ENCODE data around the gene WBP1L. TPM values are rescaled to one million over a fixed set of nuclear protein-coding genes. Genes with fewer than 3 reads are reported as not detected.
A peak's percentile ranks its signal among the peaks of the same experiment; 100 is the strongest.
"Not testable (repeated sequence)": the region's sequence is repeated elsewhere in the genome, so short reads cannot be mapped to it uniquely, and the experiment has no call there.

WBP1L gene
- total RNA-seq, 2 experiments from 2014 or later = 23.9 to 24.6 TPM

DNA sequence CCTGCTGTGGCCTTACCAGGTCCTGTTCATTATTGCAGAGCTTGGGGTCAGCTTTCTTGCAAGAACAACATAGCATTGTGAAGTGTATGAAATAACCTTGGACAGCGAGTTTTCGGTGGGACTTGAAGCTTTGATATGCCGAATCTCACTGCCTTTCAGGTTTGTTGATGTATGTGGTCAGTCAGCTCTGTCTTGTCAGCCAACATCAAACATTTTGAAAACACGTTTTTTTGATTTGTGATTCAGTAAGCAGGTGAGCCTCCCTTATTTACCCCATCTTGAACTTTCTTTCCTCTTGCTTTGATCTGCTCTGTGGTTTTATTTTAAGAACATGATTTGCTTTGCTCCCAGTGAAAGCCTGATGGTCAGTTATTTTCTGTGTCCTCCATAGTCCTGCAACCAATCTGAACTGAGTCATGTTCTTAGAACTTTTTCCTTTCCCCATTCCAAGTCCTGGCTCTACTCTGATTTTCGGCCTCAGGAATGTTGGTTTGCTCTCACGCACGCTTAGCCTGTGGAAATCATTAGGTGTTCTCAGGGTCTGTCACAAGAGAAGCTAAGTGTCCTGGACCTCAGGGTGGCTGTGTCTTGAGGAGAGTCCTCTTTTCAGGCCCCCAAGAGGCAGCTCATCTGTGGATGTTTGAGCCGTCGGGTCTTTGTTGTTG, 8.7 kb downstream of the WBP1L start:
- no peak overlapping the region for H3K4me3 Mint-ChIP-seq
- no peak overlapping the region for H3K27ac Mint-ChIP-seq
- ATAC-seq (no peak), DNase-seq (no peak)
- H3K36me3 Mint-ChIP-seq = peaks cover 9% of the 10 kb centered on the region
- no peaks in the 10 kb centered on the region for H3K9me3 Mint-ChIP-seq (ENCODE audit: low read depth)
- CTCF ChIA-PET = interaction anchor here (1.0 to 2.4 kb wide), 5 partner anchors 8 to 149 kb away, joined by 3 to 13 read pairs (median 3); partner anchors contain the start of gene WBP1L
- H3K27me3 Mint-ChIP-seq = no peaks in the 10 kb centered on the region
- peaks cover 27% of the 10 kb centered on the region for H3K4me1 Mint-ChIP-seq

DNA sequence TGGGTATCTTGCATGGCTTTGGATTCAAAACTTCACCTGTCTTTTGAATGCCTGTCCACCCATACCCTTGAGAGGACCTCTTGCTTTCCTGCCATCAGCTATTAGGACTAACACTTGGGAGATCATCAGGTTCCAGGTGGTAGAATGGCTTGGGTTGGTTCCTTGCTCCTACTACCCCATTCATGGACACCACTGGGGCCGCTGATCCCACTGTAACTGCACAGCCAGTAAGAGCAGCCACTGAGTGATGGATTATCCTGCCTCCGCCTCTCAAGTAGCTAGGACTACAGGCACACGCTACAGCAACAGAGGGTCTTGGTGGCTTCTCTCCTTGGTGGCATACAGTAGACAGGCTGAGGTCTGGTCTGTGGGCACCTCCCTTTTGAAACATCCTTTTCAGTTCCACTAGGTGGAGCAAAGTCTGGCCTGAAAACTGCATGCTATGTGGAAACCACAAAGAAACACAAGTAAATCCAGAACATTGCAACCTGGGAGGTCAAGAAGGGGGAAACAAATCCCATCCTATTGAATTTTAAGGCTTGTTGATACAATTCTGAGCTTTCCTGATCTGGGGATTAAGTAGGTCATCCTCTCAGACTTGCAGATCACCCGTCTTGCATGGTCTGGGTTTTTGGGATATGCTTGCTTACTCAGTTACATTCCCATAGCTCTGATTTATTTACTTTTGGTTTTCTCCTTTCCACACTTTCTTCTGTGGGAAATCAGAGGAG, 9.4 kb downstream of the WBP1L start:
- Mint-ChIP-seq H3K4me1 (peaks cover 27% of the 10 kb centered on the region), H3K36me3 (peaks cover 9% of the 10 kb centered on the region), H3K9me3 (ENCODE audit: low read depth) (no peaks in the 10 kb centered on the region), H3K4me3 (no peak overlapping the region), H3K27me3 (no peaks in the 10 kb centered on the region), H3K27ac (no peak overlapping the region)
- CTCF ChIA-PET = interaction anchor here (0.8 to 2.4 kb wide), 8 partner anchors 9 to 559 kb away, joined by 3 to 13 read pairs (median 4); partner anchors contain the start of gene WBP1L
- DNase-seq (no peak), ATAC-seq (peak; percentile 53)

DNA sequence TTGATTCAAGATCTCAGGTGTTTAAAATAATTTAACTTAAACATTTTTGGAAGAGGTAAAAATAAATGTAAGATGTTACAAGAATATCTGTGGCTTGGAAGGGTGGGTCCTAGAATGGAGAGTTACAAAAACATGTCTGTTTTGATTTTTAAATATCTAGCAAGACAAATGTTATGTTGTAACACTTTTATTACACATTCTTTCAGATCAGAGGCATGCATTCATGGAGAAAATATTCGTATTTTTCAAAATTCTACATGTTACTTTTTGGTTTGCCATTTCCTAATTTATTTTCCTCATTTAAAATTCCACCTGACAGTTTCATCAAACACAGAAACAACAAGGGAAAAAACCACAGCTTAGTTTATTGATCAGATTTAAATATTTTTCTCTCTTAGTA, 10.0 kb downstream of the WBP1L start:
- Mint-ChIP-seq H3K4me1 (peaks cover 25% of the 10 kb centered on the region), H3K36me3 (peaks cover 9% of the 10 kb centered on the region), H3K27ac (no peak overlapping the region), H3K27me3 (no peaks in the 10 kb centered on the region), H3K9me3 (ENCODE audit: low read depth) (no peaks in the 10 kb centered on the region), H3K4me3 (no peak overlapping the region)
- DNase-seq (no peak), ATAC-seq (no peak)
- CTCF ChIA-PET = interaction anchor here (0.7 to 2.4 kb wide), 8 partner anchors 10 to 559 kb away, joined by 3 to 13 read pairs (median 4); partner anchors contain the start of gene WBP1L

DNA sequence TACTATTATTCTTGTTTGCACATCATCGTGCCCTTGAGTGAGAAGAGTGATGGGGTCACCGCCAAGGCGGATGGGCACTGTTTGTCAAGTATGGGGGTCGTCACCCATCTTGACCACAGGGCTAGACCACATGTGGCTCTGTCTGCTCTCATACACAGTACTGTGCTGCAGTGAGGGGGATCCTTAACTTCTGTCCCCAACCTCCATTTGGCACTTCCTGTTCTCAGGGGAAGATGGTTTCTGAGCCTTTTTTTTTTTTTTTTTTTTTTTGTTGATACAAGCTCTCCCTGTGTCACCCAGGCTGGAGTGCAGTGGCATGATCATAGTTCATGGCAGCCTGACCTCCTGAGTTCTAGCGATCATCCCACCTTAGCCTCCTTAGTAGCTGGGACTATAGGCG, 13.6 kb downstream of the WBP1L start:
- H3K36me3 Mint-ChIP-seq = peaks cover 9% of the 10 kb centered on the region
- CTCF ChIA-PET = no interaction called here
- DNase-seq (no peak), ATAC-seq (no peak)
- H3K4me1 Mint-ChIP-seq = peaks cover 18% of the 10 kb centered on the region
- no peak overlapping the region for H3K27ac Mint-ChIP-seq
- H3K4me3 Mint-ChIP-seq = no peak overlapping the region
- no peaks in the 10 kb centered on the region for H3K9me3 Mint-ChIP-seq (ENCODE audit: low read depth)
- H3K27me3 Mint-ChIP-seq = no peaks in the 10 kb centered on the region

DNA sequence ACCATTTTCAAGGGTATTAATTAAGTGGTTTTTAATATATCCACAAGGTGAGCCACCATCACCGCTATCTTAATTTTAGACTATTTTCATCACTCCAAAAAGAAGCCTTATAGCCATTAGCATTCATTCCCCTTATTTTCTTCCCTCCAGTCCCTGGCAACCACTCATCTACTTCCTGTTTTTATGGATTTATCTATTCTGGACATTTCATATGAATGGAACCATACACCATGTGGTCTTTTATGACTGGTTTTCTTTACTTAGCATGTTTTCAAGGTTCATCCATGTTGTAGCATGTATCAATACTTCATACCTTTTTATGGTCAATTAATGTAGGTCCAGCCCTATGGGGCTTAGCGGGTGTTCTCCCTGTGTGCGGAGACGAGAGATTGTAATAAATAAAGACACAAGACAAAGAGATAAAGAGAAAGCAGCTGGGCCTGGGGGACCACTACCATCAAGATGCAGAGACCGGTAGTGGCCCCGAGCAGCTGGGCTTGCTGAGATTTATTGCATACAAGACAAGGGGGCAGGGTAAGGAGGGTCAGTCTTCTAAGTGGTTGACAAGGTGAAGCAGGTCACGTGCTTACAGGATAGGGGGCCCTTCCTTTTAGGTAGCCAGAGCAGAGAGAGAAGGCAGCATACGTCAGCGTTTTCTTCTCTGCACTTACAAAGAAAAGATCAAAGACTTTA, 14.6 kb downstream of the WBP1L start:
- ATAC-seq = no peak
- Mint-ChIP-seq H3K4me3 (no peak overlapping the region), H3K4me1 (peaks cover 7% of the 10 kb centered on the region), H3K27me3 (no peaks in the 10 kb centered on the region), H3K36me3 (peaks cover 17% of the 10 kb centered on the region), H3K9me3 (ENCODE audit: low read depth) (no peaks in the 10 kb centered on the region), H3K27ac (no peak overlapping the region)
- no peak for DNase-seq
- CTCF ChIA-PET = no interaction called here

DNA sequence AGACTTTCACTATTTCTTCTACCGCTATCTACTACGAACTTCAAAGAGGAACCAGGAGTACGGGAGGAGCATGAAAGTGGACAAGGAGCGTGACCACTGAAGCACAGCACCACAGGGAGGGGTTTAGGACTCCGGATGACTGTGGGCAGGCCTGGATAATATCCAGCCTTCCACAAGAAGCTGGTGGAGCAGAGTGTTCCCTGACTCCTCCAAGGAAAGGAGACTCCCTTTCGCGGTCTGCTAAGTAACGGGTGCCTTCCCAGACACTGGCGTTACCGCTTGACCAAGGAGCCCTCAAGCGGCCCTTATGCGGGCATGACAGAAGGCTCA, 15.2 kb downstream of the WBP1L start:
- H3K27me3 Mint-ChIP-seq; DNase-seq; H3K4me1 Mint-ChIP-seq; H3K4me3 Mint-ChIP-seq; ATAC-seq; CTCF ChIA-PET; H3K27ac Mint-ChIP-seq; H3K9me3 Mint-ChIP-seq (ENCODE audit: low read depth): not testable (repeated sequence)
- H3K36me3 Mint-ChIP-seq = peaks cover 18% of the 10 kb centered on the region

DNA sequence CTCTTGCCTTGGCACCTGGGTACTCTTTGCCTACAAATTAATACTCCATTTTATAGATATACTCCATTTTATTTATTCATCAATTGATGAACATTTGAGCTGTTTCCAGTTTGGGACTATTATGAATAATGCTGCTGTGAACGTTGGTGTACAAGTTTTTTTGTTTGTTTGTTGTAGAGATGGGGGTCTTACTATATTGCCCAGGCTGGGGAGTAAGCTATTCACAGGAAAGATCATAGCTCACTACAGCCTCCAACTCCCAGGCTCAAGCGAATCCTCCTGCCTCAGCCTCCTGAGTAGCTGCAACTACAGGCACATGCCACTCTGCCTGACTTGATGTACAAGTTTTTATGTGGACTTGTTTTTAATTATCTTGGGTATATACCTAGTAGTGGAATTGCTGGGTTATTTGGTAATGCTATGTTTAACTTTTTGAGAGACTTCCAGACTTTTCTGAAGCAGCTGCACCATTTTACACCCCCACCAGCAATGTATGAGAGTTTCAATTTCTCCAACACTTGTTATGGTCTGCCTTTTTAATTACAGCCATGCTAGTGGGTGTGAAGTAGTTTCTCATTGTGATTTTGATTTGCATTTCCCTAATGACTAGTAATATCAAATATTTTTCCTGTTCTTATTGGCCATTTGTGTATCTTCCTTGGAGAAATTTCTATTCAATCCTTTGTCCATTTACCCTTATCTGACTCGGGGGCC, 15.9 kb downstream of the WBP1L start:
- Mint-ChIP-seq H3K9me3 (ENCODE audit: low read depth) (no peaks in the 10 kb centered on the region), H3K36me3 (peaks cover 18% of the 10 kb centered on the region), H3K4me3 (no peak overlapping the region), H3K27me3 (no peaks in the 10 kb centered on the region), H3K4me1 (peaks cover 4% of the 10 kb centered on the region), H3K27ac (no peak overlapping the region)
- no peak for DNase-seq
- ATAC-seq = no peak
- CTCF ChIA-PET = no interaction called here

DNA sequence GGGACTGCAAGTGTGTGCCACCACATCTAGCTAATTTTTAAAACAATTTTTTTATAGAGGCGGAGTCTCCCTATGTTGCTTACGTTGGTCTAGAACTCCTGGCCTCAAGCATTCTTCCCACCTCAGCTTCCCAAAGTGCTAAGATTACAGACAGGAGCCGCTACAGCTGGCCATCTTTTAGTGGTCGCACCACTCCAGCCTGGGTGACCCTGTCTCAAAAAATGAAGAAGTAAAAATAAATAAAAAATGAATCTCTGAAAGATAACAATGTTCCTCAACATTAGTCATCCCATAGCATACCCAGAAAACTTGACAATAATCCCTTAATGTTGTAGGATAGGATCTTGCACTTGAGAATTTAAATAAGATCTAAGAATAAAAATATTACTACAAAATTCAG, 18.2 kb downstream of the WBP1L start:
- no peaks in the 10 kb centered on the region for H3K9me3 Mint-ChIP-seq (ENCODE audit: low read depth)
- no peak overlapping the region for H3K4me3 Mint-ChIP-seq
- CTCF ChIA-PET = no interaction called here
- no peak overlapping the region for H3K27ac Mint-ChIP-seq
- DNase-seq (no peak), ATAC-seq (no peak)
- H3K4me1 Mint-ChIP-seq = peaks cover 11% of the 10 kb centered on the region
- peaks cover 20% of the 10 kb centered on the region for H3K36me3 Mint-ChIP-seq
- H3K27me3 Mint-ChIP-seq = no peaks in the 10 kb centered on the region

DNA sequence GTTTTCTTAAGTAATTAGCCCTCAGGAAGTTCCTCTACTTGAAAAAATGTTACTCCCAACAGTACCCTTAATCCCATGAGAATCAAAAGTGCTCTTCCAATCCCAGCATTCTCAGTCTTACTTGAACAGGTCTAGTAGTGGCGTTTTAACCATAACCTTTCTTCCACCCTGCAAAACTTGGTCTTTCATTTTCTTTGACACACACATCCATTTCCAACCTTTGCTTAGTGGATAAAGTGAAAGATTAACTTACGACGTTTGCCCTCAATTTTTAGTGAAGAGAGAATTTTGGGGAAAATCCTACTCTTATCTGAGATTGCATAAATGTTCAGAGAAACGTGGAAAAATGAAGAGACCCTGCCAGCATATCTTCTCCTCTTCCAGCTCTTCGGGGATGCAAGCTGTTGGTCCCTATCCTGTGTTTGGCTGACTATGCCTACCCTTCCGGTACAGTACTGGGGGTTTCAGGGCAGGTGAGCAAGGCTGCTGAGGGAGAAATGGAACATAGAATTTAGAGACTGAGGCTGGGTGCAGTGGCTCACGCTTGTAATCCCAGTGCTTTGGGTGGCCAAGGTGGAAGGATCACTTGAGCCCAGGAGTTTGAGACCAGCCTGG, 18.8 kb downstream of the WBP1L start:
- Mint-ChIP-seq H3K4me1 (peaks cover 16% of the 10 kb centered on the region), H3K9me3 (ENCODE audit: low read depth) (no peaks in the 10 kb centered on the region), H3K4me3 (no peak overlapping the region), H3K27me3 (no peaks in the 10 kb centered on the region), H3K27ac (no peak overlapping the region), H3K36me3 (peaks cover 20% of the 10 kb centered on the region)
- DNase-seq (no peak), ATAC-seq (no peak)
- CTCF ChIA-PET = no interaction called here

DNA sequence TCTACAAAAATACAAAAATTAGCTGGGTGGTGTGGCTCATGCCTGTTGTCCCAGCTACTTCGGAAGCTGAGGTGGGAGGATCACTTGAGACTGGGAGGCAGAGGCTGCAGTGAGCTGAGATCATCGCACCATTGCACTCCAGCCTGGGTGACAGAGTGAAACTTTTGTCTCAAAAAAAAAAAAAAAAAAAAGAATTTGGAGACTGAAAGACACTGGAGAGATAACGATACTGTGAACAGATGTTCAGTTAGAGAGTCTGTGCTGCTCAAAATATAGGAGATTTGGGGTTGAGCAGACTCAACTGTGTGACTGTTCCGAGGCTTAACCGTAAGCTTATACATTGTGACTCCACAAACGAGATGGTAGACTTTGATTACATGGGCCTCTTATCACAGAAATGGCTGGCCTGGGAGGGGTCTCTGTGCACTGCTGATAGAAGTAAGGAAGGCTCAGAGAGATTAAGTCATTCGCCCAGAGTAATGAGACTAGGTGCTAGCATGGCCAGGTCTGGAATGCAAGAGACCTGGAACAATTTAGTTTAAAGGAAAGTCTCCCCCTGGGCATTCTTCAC, 19.4 kb downstream of the WBP1L start:
- Mint-ChIP-seq H3K27ac (no peak overlapping the region), H3K36me3 (peaks cover 20% of the 10 kb centered on the region)
- CTCF ChIA-PET = no interaction called here

DNA sequence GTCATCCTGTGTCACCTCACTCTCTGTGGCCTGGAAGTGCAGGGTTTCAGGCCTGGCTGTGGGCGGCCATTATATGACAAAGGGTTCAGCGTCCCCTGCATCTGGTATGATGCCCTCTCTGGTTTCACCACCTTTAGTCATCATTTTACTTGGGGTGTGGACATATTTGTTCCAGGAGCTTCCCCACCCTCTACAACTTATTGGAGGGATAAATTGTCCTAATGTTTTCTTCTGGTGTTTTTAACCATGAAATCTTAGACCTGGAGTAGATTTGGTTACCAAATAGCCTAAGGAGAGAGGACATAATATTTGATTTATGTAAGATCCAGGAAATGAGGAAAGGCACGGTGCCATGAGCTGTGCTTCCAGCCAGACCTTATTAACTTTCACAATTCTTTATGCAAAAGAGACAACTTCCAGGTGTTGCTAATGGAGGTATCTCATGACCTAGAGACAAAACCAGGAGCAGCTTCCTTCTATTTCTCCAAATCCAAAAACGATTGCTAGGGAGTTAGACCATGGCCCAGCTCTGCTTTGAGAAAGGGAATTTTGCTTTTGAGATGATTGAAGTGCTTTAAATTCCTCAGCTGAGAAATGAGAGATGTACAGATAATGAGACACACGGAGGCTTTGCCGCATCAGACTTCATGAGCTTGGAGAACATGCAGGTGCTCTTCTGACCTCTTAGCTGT, 20.9 kb downstream of the WBP1L start:
- no peaks in the 10 kb centered on the region for H3K27me3 Mint-ChIP-seq
- ATAC-seq = no peak
- DNase-seq = no peak
- CTCF ChIA-PET = interaction anchor here (0.9 kb wide), 1 partner anchor 13 kb away, joined by 3 read pairs; no protein-coding TSS in a partner anchor
- H3K9me3 Mint-ChIP-seq (ENCODE audit: low read depth) = no peaks in the 10 kb centered on the region
- H3K27ac Mint-ChIP-seq = no peak overlapping the region
- no peak overlapping the region for H3K4me3 Mint-ChIP-seq
- peaks cover 14% of the 10 kb centered on the region for H3K36me3 Mint-ChIP-seq
- H3K4me1 Mint-ChIP-seq = peaks cover 19% of the 10 kb centered on the region

More for the DNA sequence above, 19.4 kb downstream of the WBP1L start:
- DNase-seq = no peak
- no peaks in the 10 kb centered on the region for H3K9me3 Mint-ChIP-seq (ENCODE audit: low read depth)
- no peak overlapping the region for H3K4me3 Mint-ChIP-seq
- no peak for ATAC-seq
- no peaks in the 10 kb centered on the region for H3K27me3 Mint-ChIP-seq
- peaks cover 20% of the 10 kb centered on the region for H3K4me1 Mint-ChIP-seq

DNA sequence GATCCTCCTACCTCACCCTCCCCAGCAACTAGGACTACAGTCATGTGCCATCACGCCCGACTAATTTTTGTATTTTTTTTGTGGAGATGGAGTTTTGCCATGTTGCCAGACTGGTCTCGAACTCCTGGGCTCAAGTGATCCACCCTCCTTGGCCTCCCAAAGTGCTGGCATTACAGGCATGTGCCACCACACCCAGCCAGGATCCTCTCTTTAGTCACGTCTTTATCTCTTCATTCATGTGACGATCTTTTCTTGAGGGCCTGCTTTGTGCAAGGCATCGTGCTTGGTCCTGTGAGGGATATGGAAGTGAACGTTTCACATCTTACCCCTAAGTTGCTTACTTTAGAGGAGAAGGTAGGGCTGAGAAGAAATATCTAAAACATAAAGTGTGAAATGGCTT, 21.6 kb downstream of the WBP1L start:
- no peak overlapping the region for H3K27ac Mint-ChIP-seq

More for the DNA sequence above, 21.6 kb downstream of the WBP1L start:
- Mint-ChIP-seq H3K27me3 (no peaks in the 10 kb centered on the region), H3K9me3 (ENCODE audit: low read depth) (no peaks in the 10 kb centered on the region), H3K36me3 (peaks cover 11% of the 10 kb centered on the region), H3K4me1 (peaks cover 27% of the 10 kb centered on the region), H3K4me3 (no peak overlapping the region)
- CTCF ChIA-PET = interaction anchor here (0.9 kb wide), 1 partner anchor 13 kb away, joined by 3 read pairs; no protein-coding TSS in a partner anchor
- DNase-seq (no peak), ATAC-seq (no peak)

Measured in activated CD8-positive, alpha-beta memory T cell treated with anti-CD3 and anti-CD28 coated beads, Interleukin-2, amount 10 ng/mL, durations not matched to agents 7 days and 5 days (primary cell).